Measurements from ENCODE around the gene DYNLRB2. TPM values are rescaled to one million over a fixed set of nuclear protein-coding genes. Genes with fewer than 3 reads are reported as not detected.

Gene DYNLRB2
- total and polyA plus RNA-seq, 9 of the 15 experiments (the other 6 are each of a cell fraction or from before 2014, with no cell fraction given), result not detected

DNA sequence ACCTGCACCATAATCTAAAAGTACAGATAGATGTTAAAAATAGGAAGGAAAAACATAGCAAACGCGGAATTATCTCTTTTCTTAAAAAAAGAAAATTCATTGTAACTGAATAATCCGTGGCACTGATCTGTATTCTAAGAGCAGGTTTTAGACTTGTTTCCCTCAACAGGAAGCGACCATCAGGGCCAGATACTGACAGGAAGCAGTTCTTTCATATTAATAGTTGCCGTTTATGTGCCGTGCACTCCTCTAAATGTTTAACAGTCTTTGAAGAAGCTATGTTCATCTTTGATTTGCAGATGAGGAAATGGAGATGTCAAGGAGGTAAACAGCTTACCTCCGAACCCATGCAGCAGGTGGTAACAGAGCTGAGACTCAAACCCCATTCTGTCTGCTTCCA, 23.6 kb downstream of the DYNLRB2 start:
- CTCF ChIA-PET (ENCODE audit: low intra/inter-chr PET ratio), result no interaction called here
- TF ChIP-seq MCM5 (IDR thresholded peaks at IDR 0.05; ENCODE audit: low read depth) (no peak), BRCA1 (IDR thresholded peaks at IDR 0.05) (no peak), BRCA1 (CRISPR knock-in tag; IDR thresholded peaks at IDR 0.05) (no peak), ZNF668 (CRISPR knock-in tag; IDR thresholded peaks at IDR 0.05) (no peak), ILF3 (IDR thresholded peaks at IDR 0.05; ENCODE audit: borderline replicate concordance) (no peak), FOXK1 (CRISPR knock-in tag; IDR thresholded peaks at IDR 0.05; ENCODE audit: borderline replicate concordance) (no peak), DMBX1 (CRISPR knock-in tag; IDR thresholded peaks at IDR 0.05; ENCODE audit: borderline replicate concordance) (no peak), MLLT1 (IDR thresholded peaks at IDR 0.05) (no peak), RUNX1 (IDR thresholded peaks at IDR 0.05; ENCODE audit: low read depth) (no peak), KLF16 (IDR thresholded peaks at IDR 0.05) (no peak)

More for the DNA sequence above, 23.6 kb downstream of the DYNLRB2 start:
- no peak overlapping the region for H3K27ac ChIP-seq (ENCODE audit: extremely low read depth, low read depth, low read length)
- H3K4me3 ChIP-seq, result no peak overlapping the region
- no peak for FAIRE-seq
- WGBS (ENCODE audit: insufficient coverage, low coverage, missing lambda C conversion rate), result under 1% methylated on average over 7 of the region's 7 CpGs
- in situ Hi-C loops (cut with MboI), result no loop called here
- POLR2A ChIA-PET, result interaction anchor here (0.5 to 0.6 kb wide), 2 partner anchors 941 to 1722 kb away, joined by 3 to 4 read pairs; no protein-coding TSS in a partner anchor
- no peak overlapping the region for H3K4me2 ChIP-seq (ENCODE audit: insufficient read depth, low read length)
- H3K79me2 ChIP-seq (ENCODE audit: control insufficient read depth, insufficient read depth, low read length), result no peaks in the 10 kb centered on the region
- H3K9me3 ChIP-seq (replicated peaks; ENCODE audit: control insufficient read depth, insufficient read depth, low read depth, low read length), result no peaks in the 10 kb centered on the region
- no peaks in the 10 kb centered on the region for H4K20me1 ChIP-seq (replicated peaks; ENCODE audit: control insufficient read depth, insufficient read depth, low read length)
- no peak for ATAC-seq
- no peaks in the 10 kb centered on the region; a peak in 1 of 5 replicates for H3K4me1 ChIP-seq (replicated peaks in 1 of 2; ENCODE audit: control insufficient read depth in 2 of 2, insufficient read depth in 2 of 2, low read length in 2 of 2)
- peaks cover 0 to 7% of the 10 kb centered on the region in 2 experiments; a peak in 2 of 5 replicates for H3K27me3 ChIP-seq (ENCODE audit: control insufficient read depth in 2 of 2, insufficient read depth in 2 of 2, low read length in 2 of 2)
- no peak overlapping the region for H2AFZ ChIP-seq (ENCODE audit: low read depth, low read length)
- no peak overlapping the region for H3K9ac ChIP-seq (ENCODE audit: insufficient read depth in 1 of 2, low read depth in 2 of 2, low read length in 2 of 2)
- BruUV-seq (replicated peaks), result no TSS peak
- H3K36me3 ChIP-seq (ENCODE audit: control insufficient read depth, insufficient read depth, low read length), result no peaks in the 10 kb centered on the region
- DNase-seq (ENCODE audit: extremely low read depth in 1 of 4, low spot score in 3 of 4), result no peak
- intact Hi-C loops (cut with micrococcal nuclease), result no loop called here
- H3K9me1 ChIP-seq (ENCODE audit: control insufficient read depth, insufficient read depth, low read length), result no peaks in the 10 kb centered on the region
